Ovary (tissue), 9 donors: Measurements from ENCODE around the gene TUBB1. TPM values are rescaled to one million over a fixed set of nuclear protein-coding genes. Genes with fewer than 3 reads are reported as not detected.

Experiments used
- DNase-seq, 5 donors: peaks; one replicate each; pipeline ENCODE4 v3.0.0-alpha.2; 2019 to 2020
- H3K27ac ChIP-seq, 2 donors: fragments of 200-600 bp; one replicate each; pipeline versions ENCODE4 v1.5.1 to v1.8.0; 2019 to 2022
- H3K27me3 ChIP-seq: fragments of 200-600 bp; one replicate; pipeline ENCODE4 v1.8.0; 2022
- H3K36me3 ChIP-seq: fragments of 200-600 bp; sonication (generic); one replicate; pipeline ENCODE4 v1.5.1; 2019
- H3K4me1 ChIP-seq: one replicate; pipeline ENCODE4 v1.8.1; 2013; ENCODE audit warnings: mild to moderate bottlenecking, moderate library complexity; ENCODE audit not compliant: insufficient read depth
- H3K4me3 ChIP-seq: fragments of 200-600 bp; sonication (generic); one replicate; pipeline ENCODE4 v1.5.1; 2017
- H3K9me3 ChIP-seq, 2 donors: fragments of 200-600 bp in 1 of 2; sonication (generic) in 1 of 2; one replicate each; pipeline versions ENCODE4 v1.5.1 to v1.8.1; 2013 to 2019; ENCODE audit warnings: mild to moderate bottlenecking in 1 of 2, moderate library complexity in 1 of 2
- CTCF ChIP-seq, 3 donors: fragments of 450-650 bp in 2 of 3; fragments of 200-600 bp in 1 of 3; IDR thresholded peaks; one replicate each; pipeline versions ENCODE4 v1.5.1 to v1.8.0; 2016 to 2022; ENCODE audit warnings: antibody characterized with exemption in 3 of 3, mild to moderate bottlenecking in 1 of 3
- EP300 ChIP-seq: sonication (generic); formaldehyde crosslinking; IDR thresholded peaks from one replicate; pipeline ENCODE4 v1.6.1; 2017; ENCODE audit warnings: antibody characterized with exemption
- POLR2A ChIP-seq: fragments of 450-650 bp; IDR thresholded peaks from one replicate; pipeline ENCODE4 v1.6.1; 2017; ENCODE audit warnings: antibody characterized with exemption, mild to moderate bottlenecking, moderate library complexity
- WGBS, 3 donors: extraction: QIAGEN DNeasy Blood & Tissue Kit in 1 of 3; methylation state at CpG; one replicate each; pipeline versions ENCODE4 v1.1.5 to v1.1.7; 2013 to 2017; 5-methylcytosine and 5-hydroxymethylcytosine counted together
- intact Hi-C, 4 donors: fragments of 100-400 bp; cut with DNase I; formaldehyde crosslinking; loops; one replicate each; pipeline versions ENCODE4 v1.11.0 to v1.15.1; 2022 to 2023
- polyA plus RNA-seq, 2 donors: library from polyadenylated mRNA; stranded (reverse); fragments of 200-250 nt in 1 of 2; fragments of 350-450 nt in 1 of 2; fragmentation: Illumina TruSeq in 1 of 2; extraction: RNeasy Lipid Tissue Mini Kit (QIAGEN cat#74804) in 1 of 2; gene quantifications; one replicate each; pipeline ENCODE4 v1.2.3, GENCODE V29; 2013 to 2014
- total RNA-seq, 7 donors: library from RNA; depleted of rRNA in 2 of 7; stranded (reverse); fragments of >200 nt in 2 of 7; fragmentation: NEBNext Ultra II Directional in 3 of 7; extraction: Animal tissue kit (Norgen Biotek cat#: 25700) in 3 of 7; gene quantifications; one replicate each; pipeline versions ENCODE4 v1.1.0 to v1.2.4, GENCODE V29; 2016 to 2023
- donor health status: DM: no; HTN: no; CAD: no; lungs with moderate emphysema.
- donor health status: DM: no; HTN: no; CAD: no.
- donor health status: Bipolar disorder and iron deficiency.
- donor health status: DM: yes; HTN: yes; CAD: no.
- donor health status: DM: no; HTN: no; CAD: no.
- donor health status: DM: yes; HTN: yes; CAD: no.

Gene TUBB1
- total and polyA plus RNA-seq, 9 donors: 0.02 to 0.17 (median 0.12) TPM; not detected in 2

DNA sequence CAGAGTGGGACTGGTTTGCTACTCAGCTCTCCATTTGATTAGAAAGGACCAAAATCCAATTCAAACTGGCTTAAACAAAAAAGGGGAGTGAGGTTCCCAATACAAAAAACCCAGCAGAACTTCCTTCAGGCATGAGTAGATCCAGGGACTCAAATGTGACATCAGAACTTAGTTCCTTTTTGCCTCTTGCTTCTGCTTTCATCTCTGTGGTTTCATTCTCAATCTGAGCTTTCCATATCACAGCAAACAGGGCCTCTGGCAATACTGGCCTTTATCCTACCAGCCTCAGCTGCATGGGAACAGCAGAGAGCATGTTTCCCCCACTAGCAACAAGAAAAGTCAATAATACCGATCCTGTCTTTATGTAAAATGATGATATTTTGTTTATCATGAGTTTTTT, 52.0 kb downstream of the TUBB1 start:
- intact Hi-C loops: no loop called here
- H3K4me3 ChIP-seq: no peak overlapping the region
- 90 to 97% (median 91%) methylated on average over 1 of the region's 1 CpG for WGBS, 3 donors
- no peaks in the 10 kb centered on the region for H3K27me3 ChIP-seq
- no peaks in the 10 kb centered on the region for H3K36me3 ChIP-seq
- no peak for TF ChIP-seq EP300
- TF ChIP-seq CTCF (IDR thresholded peaks at IDR 0.05): no peak
- no peak for TF ChIP-seq POLR2A
- no peaks in the 10 kb centered on the region for H3K9me3 ChIP-seq
- H3K4me1 ChIP-seq: no peaks in the 10 kb centered on the region
- H3K27ac ChIP-seq: no peak overlapping the region
- DNase-seq: no peak

GRCh38 chr20:59073582-59073981, 54.4 kb downstream of the TUBB1 start:
- no peak overlapping the region for H3K27ac ChIP-seq
- TF ChIP-seq EP300 (no peak), POLR2A (no peak), CTCF (IDR thresholded peaks at IDR 0.05) (no peak)
- DNase-seq: no peak
- no peaks in the 10 kb centered on the region for H3K9me3 ChIP-seq
- H3K4me3 ChIP-seq: no peak overlapping the region
- 83 to 95% (median 93%) methylated on average over 1 of the region's 1 CpG for WGBS, 3 donors
- H3K36me3 ChIP-seq: no peaks in the 10 kb centered on the region
- intact Hi-C loops: no loop called here
- H3K27me3 ChIP-seq: no peaks in the 10 kb centered on the region
- no peaks in the 10 kb centered on the region for H3K4me1 ChIP-seq

DNA sequence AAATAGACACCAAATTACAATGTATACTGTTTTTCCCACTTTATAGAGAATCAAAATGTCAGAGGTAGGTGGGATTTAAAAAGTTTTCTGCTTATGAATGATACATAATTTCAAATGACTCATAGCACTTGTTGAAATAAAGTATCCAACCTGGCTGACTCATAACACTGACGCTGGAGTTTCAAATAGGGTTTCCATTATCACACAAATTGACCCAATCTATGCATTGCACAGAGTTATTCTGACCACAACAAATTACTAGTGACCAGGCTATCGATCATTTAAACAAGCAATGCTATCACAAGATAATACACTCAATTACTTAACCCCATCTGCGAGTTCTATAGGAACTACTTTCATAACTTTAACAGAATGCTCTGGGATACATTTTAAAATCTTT, 55.2 kb downstream of the TUBB1 start:
- intact Hi-C loops: no loop called here
- H3K27me3 ChIP-seq: no peaks in the 10 kb centered on the region
- TF ChIP-seq EP300 (no peak), POLR2A (no peak), CTCF (IDR thresholded peaks at IDR 0.05) (no peak)
- H3K4me1 ChIP-seq: no peaks in the 10 kb centered on the region
- WGBS, 3 donors: 14 to 36% (median 26%) methylated on average over 3 of the region's 3 CpGs
- no peak overlapping the region for H3K4me3 ChIP-seq
- DNase-seq: no peak
- no peaks in the 10 kb centered on the region for H3K9me3 ChIP-seq
- H3K36me3 ChIP-seq: no peaks in the 10 kb centered on the region
- no peak overlapping the region for H3K27ac ChIP-seq

DNA sequence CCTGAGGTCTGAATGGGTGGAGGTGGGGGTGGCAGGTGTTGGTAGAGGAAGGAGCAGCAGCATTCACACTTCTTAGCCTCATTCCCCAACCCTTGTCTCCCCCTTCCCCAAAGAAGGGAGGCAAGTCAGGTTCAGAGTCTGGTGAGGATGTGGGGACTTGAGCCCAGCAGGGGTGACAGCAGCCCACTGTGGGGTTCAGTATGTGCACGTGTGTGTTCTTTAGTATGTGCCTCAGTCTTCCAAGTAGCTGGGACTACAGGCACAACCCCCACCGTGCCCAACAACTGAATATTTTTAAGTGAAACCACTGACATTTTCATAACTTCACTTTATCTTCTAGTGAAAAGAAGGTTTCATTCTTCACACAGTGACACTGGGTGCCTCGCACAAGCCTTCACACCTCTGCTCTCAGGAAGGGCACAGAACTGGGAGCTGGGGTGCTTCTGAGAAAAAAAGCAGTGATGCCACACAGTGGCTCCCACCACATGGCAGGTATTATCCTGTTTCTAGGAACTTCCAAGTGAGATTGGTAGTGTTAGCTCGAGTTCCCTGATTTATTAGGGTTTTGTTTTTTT, 56.8 kb downstream of the TUBB1 start:
- Histone ChIP-seq H3K27ac (no peak overlapping the region), H3K9me3 (no peaks in the 10 kb centered on the region), H3K4me1 (no peaks in the 10 kb centered on the region), H3K4me3 (no peak overlapping the region), H3K27me3 (no peaks in the 10 kb centered on the region), H3K36me3 (no peaks in the 10 kb centered on the region)
- TF ChIP-seq EP300: no peak
- no peak for TF ChIP-seq CTCF (IDR thresholded peaks at IDR 0.05)
- TF ChIP-seq POLR2A: no peak
- intact Hi-C loops: no loop called here
- 60 to 70% (median 64%) methylated on average over 4 of the region's 4 CpGs for WGBS, 3 donors
- DNase-seq: no peak

Other genes starting within 250 kb of the TUBB1 start
- under 1 TPM in 5 of 7 donors, not detected in 2; 0.12 to 0.37 (median 0.18) TPM for gene GNAS-AS1, start 168.5 kb upstream of the TUBB1 start, total RNA-seq
- under 1 TPM; 0.10 to 0.22 TPM for gene GNAS-AS1, start 168.5 kb upstream of the TUBB1 start, polyA plus RNA-seq
- gene GNAS, start 166.7 kb upstream of the TUBB1 start, total RNA-seq: 100 to 1,000 TPM; 330 to 852 (median 669) TPM
- 1,000 to 10,000 TPM in 1 of 2 donors, 100 to 1,000 TPM in 1; 731 to 1,311 TPM for gene GNAS, start 166.7 kb upstream of the TUBB1 start, polyA plus RNA-seq
- gene NELFCD, start 38.2 kb upstream of the TUBB1 start, total RNA-seq: 10 to 100 TPM; 36.7 to 67.8 (median 59.4) TPM
- gene NELFCD, start 38.2 kb upstream of the TUBB1 start, polyA plus RNA-seq: 10 to 100 TPM; 44.1 to 74.9 TPM
- gene CTSZ, start 12.2 kb upstream of the TUBB1 start, total RNA-seq: 100 to 1,000 TPM in 1 of 7 donors, 10 to 100 TPM in 6; 36.7 to 117 (median 76.8) TPM
- gene CTSZ, start 12.2 kb upstream of the TUBB1 start, polyA plus RNA-seq: 100 to 1,000 TPM in 1 of 2 donors, 10 to 100 TPM in 1; 88.8 to 301 TPM
- 10 to 100 TPM; 23.2 to 50.4 (median 45.4) TPM for gene ATP5F1E, start 12.9 kb downstream of the TUBB1 start, total RNA-seq
- gene ATP5F1E, start 12.9 kb downstream of the TUBB1 start, polyA plus RNA-seq: 10 to 100 TPM; 28.1 to 73.1 TPM
- 10 to 100 TPM; 21.9 to 40.8 (median 31.4) TPM for gene PRELID3B, start 23.4 kb downstream of the TUBB1 start, total RNA-seq
- gene PRELID3B, start 23.4 kb downstream of the TUBB1 start, polyA plus RNA-seq: 10 to 100 TPM; 16.8 to 25.1 TPM
- gene ZNF831, start 144.4 kb downstream of the TUBB1 start, total RNA-seq: under 1 TPM in 6 of 7 donors, not detected in 1; 0.05 to 0.36 (median 0.15) TPM
- gene ZNF831, start 144.4 kb downstream of the TUBB1 start, polyA plus RNA-seq: under 1 TPM; 0.06 to 0.30 TPM